Measurements from ENCODE around the gene MAP4K4. TPM values are rescaled to one million over a fixed set of nuclear protein-coding genes. Genes with fewer than 3 reads are reported as not detected.

MAP4K4 gene
- total and polyA plus RNA-seq, 2 experiments from 2014 or later = 59.1 to 84.4 TPM

- Histone ChIP-seq H3K9me3 (ENCODE audit: low read depth) (no peaks in the 10 kb centered on the region), H4K20me1 (ENCODE audit: insufficient read depth, poor library complexity, severe bottlenecking) (peaks cover 92% of the 10 kb centered on the region), H3K4me3 (no peak overlapping the region), H3K9me2 (replicated peaks; ENCODE audit: insufficient read depth) (no peaks in the 10 kb centered on the region), H3K79me2 (peaks cover 100% of the 10 kb centered on the region), H3K4me1 (ENCODE audit: insufficient read depth) (peaks cover 36% of the 10 kb centered on the region), H3K27me3 (no peaks in the 10 kb centered on the region), H3K27ac (no peak overlapping the region), H2AFZ (no peak overlapping the region), H3K4me2 (no peak overlapping the region), H3K36me3 (replicated peaks; ENCODE audit: insufficient read depth, low read depth) (no peaks in the 10 kb centered on the region)
- DNase-seq (ENCODE audit: low spot score) = no peak
- TF ChIP-seq EZH2 (IDR thresholded peaks at IDR 0.05; ENCODE audit: borderline replicate concordance) = no peak
- no peak for TF ChIP-seq EZH2phosphoT487 (IDR thresholded peaks at IDR 0.05; ENCODE audit: low read depth, severe bottlenecking, unreplicated experiment)
- no peak for TF ChIP-seq CTCF (IDR thresholded peaks at IDR 0.05; ENCODE audit: poor library complexity)
- WGBS (ENCODE audit: low lambda C conversion rate, missing lambda C conversion rate) = 66% methylated on average over 4 of the region's 4 CpGs
Measured at GRCh38 chr2:101732199-101732598, 34.7 kb downstream of the MAP4K4 start.

GRCh38 chr2:101732773-101733256 lies 35.3 kb downstream of the MAP4K4 start:
- 87% methylated on average over 14 of the region's 14 CpGs for WGBS (ENCODE audit: low lambda C conversion rate, missing lambda C conversion rate)
- Histone ChIP-seq H3K4me1 (ENCODE audit: insufficient read depth) (peaks cover 36% of the 10 kb centered on the region), H3K4me2 (no peak overlapping the region), H3K36me3 (replicated peaks; ENCODE audit: insufficient read depth, low read depth) (no peaks in the 10 kb centered on the region), H2AFZ (no peak overlapping the region), H3K27ac (no peak overlapping the region), H4K20me1 (ENCODE audit: insufficient read depth, poor library complexity, severe bottlenecking) (peaks cover 90% of the 10 kb centered on the region), H3K79me2 (peaks cover 97% of the 10 kb centered on the region), H3K9me3 (ENCODE audit: low read depth) (no peaks in the 10 kb centered on the region), H3K4me3 (no peak overlapping the region), H3K9me2 (replicated peaks; ENCODE audit: insufficient read depth) (no peaks in the 10 kb centered on the region), H3K27me3 (no peaks in the 10 kb centered on the region)
- no peak for TF ChIP-seq CTCF (IDR thresholded peaks at IDR 0.05; ENCODE audit: poor library complexity)
- no peak for DNase-seq (ENCODE audit: low spot score)

- no peak overlapping the region for H3K4me2 ChIP-seq
Measured at GRCh38 chr2:101733257-101733993, 35.9 kb downstream of the MAP4K4 start.

More at GRCh38 chr2:101733257-101733993, 35.9 kb downstream of the MAP4K4 start:
- peaks cover 97% of the 10 kb centered on the region for H3K79me2 ChIP-seq
- TF ChIP-seq EZH2phosphoT487 (IDR thresholded peaks at IDR 0.05; ENCODE audit: low read depth, severe bottlenecking, unreplicated experiment) = no peak
- TF ChIP-seq CTCF (IDR thresholded peaks at IDR 0.05; ENCODE audit: poor library complexity) = no peak
- TF ChIP-seq EZH2 (IDR thresholded peaks at IDR 0.05; ENCODE audit: borderline replicate concordance) = no peak
- peaks cover 89% of the 10 kb centered on the region for H4K20me1 ChIP-seq (ENCODE audit: insufficient read depth, poor library complexity, severe bottlenecking)
- H3K4me3 ChIP-seq = no peak overlapping the region
- H3K4me1 ChIP-seq (ENCODE audit: insufficient read depth) = peaks cover 36% of the 10 kb centered on the region
- WGBS (ENCODE audit: low lambda C conversion rate, missing lambda C conversion rate) = 70% methylated on average over 4 of the region's 4 CpGs
- DNase-seq (ENCODE audit: low spot score) = no peak
- H3K27me3 ChIP-seq = no peaks in the 10 kb centered on the region
- H3K36me3 ChIP-seq (replicated peaks; ENCODE audit: insufficient read depth, low read depth) = no peaks in the 10 kb centered on the region
- H3K27ac ChIP-seq = no peak overlapping the region
- no peaks in the 10 kb centered on the region for H3K9me2 ChIP-seq (replicated peaks; ENCODE audit: insufficient read depth)
- no peaks in the 10 kb centered on the region for H3K9me3 ChIP-seq (ENCODE audit: low read depth)
- no peak overlapping the region for H2AFZ ChIP-seq
